ENCODE data around the gene NDUFB5.
A peak's percentile ranks its signal among the peaks of the same experiment; 100 is the strongest.

NDUFB5 gene

DNA sequence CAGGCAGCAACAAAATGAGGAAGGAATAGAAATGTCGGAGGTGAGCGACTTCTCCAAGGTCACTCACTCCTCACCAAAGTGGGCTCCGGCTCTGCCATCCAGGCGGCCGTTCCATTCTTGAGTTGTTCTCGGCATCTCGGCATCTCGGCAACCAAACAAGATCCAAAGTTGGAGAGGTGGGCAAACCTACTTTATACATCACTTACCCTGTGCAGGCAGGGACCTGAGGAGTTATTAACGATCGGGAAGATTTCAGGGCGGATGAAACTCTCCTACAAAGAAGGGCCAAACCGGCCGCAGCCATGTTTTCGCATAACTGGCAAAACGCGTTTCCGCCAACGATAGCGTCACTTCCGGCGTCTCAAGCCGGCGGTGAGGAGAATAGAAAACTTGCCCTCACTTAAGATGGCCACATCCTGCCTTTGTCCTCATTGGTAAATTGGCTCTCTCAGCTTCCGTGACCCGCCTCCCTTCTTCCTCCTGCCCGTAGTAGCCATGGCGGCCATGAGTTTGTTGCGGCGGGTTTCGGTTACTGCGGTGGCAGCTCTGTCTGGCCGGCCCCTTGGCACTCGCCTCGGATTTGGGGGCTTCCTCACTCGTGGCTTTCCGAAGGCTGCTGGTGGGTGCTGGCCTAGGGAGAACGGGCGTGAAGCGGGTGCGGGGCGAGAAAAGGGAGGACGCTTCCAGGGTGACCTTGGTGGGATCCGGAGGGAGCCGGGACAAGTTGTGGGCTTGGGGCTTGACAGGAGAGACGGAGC, at the start of gene NDUFB5, which contains the start of gene MRPL47:
Gene NDUFB5, plus strand, starts transcription at position 474 of the 758 bp plus-strand sequence. Its CDS starts 22 bp downstream, at position 496.
Gene MRPL47, minus strand, starts transcription at position 318 of the 758 bp plus-strand sequence. Its CDS starts 14 bp downstream, at position 304.
- DNase-seq (ENCODE audit: low spot score), result peak; percentile 61

DNA sequence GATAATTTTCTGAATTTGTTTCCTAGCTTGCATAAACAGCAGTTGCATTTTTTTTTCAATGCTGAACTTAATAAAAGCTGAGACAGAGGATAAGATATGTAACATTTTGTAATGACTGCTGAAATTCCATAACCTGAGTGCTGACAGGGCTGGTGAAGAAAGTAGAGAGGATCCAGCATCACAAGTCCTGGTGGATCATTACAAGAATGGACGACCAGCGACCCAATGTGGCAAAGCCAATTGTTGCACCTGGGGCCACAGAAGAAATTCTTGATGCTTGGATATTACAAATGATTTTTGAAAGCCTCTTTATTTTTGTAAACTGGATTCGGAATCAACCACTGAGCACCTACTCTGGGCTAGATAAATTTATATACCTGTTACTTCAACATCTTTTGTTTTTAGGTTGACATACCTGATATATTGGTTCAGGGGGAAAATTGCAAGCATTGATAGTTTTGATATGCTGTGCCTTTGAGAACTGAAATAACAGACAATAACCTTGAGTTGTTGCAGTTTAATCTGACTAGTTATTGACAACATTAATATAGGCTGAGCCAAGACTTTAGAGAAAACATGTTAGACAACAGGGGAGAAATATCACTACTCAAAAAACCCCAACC, 45.7 kb upstream of the NDUFB5 start:
- peak; percentile 52 for DNase-seq (ENCODE audit: low spot score)

DNA sequence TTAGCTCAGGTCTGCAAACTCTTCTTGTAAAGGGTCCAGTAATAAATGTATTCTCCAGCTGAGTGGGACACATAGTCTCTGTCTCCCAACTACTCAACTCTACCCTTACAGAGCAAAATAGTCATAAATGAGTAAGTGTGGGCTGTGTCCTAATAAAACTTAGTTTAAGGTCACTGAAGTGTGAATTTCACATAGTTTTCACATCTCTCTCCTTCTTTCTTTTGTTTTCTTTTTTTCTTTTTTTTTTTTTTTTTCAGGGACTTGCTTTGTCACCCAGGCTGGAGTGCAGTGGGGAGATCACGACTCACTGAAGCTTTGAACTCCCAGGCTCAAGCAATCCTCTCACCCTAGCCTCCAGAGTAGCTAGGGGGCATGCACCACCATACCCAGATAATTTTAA, 43.8 kb upstream of the NDUFB5 start:
- no peak for DNase-seq (ENCODE audit: low spot score)

DNA sequence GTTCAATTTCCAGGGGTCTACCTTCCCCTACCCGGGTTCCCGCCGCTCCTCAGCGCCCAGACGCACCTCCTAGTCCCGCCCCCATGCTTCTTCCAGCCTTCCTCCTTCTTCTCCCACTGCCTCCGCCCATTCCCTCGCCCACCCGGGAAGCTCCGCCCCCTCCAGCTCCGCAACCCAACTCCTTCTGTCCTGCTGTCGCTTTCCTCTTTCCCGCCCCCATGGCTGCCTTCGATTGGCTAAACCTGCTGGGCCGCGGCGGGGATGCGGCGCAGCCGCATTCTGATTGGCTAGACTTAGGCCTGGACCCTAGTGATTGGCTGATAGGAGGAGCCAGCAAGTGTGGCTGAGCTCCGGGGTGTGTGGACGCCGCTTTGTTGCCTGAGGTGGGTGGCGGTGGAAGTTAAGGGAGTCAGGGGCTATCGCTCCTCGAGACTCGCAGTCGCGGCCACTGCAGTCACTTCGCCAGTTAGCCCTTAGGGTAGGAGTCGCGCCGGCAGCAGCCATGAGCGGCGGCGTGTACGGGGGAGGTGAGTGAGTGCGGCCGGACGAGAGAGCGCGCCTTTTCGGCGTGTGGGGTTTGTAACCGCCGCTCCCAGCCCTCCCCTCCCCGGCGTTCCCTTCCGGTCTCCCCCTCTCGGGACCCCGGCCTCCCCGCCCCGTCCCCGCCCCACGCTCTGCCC, 41.9 kb upstream of the NDUFB5 start, which contains the start of gene ACTL6A:
Gene ACTL6A, plus strand, starts transcription at position 336 of the 680 bp plus-strand sequence. Its CDS starts 167 bp downstream, at position 503.
- DNase-seq (ENCODE audit: low spot score), result peak; percentile 96

DNA sequence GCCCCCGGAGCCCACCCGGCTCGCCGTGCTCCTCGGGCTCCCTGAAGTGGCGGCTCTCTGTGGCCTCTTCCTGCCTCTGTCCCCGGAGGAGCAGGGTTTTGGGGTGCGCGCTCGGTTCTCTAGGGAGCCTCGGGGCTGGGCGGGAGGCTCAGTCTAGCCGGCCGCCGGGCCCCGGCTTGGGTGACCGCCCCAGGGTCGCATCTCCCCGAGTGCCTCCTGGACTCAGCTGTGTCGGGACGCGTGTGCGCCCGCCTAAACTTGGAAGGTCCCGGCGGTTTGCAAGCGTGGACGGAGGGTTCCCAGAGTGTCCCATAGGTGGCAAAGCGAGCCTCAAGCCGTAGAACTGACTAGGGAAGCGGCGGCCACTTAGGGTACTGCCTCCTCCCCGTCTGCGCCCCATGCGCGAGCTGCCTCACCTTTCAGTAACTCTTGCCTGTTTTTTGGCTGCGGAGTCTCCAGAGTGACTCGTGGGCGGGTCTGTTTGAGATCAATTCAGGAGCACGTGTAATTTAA, 41.3 kb upstream of the NDUFB5 start:
- peak; percentile 43 for DNase-seq (ENCODE audit: low spot score)

DNA sequence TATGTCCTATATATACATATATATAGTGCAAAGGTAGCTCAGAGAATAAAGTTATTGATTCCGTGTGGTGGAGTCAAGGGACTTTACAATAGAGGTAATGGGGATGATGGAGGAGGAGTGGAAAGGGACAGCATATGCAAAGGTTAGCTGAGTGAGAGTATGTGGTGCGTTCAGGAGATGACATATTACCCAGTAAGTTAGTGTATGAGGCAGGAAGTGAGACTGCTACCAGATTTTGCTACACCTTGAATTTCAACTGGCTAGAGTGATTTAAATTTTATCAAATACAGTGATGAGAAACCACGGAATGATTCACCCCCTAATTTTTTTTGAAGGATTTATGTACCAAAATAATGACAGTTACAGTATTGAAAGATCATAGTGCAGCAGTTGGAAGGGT, 39.1 kb upstream of the NDUFB5 start:
- DNase-seq (ENCODE audit: low spot score), result no peak

DNA sequence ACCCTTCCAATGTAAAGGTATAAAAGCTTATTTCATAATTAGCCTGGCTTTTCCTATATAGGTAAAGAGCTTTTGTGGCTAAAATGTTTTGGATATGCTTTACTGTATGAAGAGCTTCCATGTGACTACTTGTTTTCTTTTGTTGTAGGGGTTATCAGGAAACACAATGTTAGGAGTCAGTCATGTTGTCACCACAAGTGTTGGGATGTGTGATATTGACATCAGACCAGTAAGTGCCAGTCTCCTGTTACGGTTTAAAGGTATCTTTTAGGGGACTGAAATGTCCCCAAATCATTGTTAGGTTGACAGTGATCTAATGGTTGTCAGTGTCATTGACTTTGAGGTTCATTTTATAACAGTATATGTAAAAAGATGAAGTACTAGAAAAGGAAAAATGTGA, 23.6 kb upstream of the NDUFB5 start:
- no peak for DNase-seq (ENCODE audit: low spot score)

DNA sequence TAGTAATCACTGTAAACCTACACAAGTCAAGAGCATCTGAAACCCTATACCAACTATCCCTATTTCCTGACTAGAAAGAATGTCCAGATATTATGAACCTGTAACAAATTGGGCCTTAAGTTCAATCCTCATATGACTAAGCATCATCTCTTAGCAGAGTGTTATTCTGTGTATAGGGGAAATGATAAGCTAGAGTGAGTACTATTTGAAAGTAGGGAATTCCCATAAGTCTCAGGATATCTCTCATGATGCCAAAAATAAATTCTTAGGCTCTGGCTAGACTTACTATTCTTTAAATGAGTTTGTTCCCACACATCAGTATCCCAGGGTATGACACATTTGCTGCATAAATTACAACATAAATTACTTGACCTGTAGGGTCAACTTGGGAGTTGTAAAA, 15.5 kb upstream of the NDUFB5 start:
- no peak for DNase-seq (ENCODE audit: low spot score)

DNA sequence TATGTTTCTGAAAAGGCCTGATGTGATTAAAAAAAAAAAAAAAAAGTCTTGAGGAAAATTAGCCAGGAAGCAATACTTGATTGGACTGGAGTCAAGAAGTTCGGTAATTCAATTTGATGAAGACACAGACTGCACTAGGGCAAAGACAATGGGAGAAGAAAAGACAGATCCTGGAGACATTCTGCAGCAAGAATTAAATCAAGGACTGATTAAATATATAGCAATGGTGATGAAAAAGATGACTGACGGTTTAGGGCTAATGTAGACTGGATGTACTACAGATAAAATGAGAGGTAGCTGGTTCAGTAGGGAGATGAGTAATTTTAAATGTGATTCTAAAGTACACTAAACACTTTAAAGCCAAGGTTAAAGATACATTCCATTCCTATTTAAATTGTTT, 13.9 kb upstream of the NDUFB5 start:
- no peak for DNase-seq (ENCODE audit: low spot score)

DNA sequence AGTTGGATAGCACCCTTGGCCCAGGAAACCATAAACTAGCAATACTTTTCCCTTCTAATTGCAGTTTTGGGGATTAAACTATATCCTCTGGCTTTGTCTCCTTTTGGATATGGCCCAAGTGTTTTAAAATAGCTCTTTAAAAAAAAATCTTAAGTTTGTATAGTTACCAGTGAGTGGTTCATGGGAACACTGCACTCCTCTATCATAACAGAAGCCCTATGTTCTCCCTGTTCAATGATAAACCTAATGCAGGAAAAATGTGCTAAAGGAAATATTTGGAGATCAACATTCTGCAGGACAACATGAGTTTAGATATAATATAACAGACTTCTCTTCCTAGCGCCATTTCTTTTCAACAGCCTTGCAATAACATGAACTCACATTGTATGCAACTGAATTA, 13.3 kb upstream of the NDUFB5 start:
- DNase-seq (ENCODE audit: low spot score), result no peak

DNA sequence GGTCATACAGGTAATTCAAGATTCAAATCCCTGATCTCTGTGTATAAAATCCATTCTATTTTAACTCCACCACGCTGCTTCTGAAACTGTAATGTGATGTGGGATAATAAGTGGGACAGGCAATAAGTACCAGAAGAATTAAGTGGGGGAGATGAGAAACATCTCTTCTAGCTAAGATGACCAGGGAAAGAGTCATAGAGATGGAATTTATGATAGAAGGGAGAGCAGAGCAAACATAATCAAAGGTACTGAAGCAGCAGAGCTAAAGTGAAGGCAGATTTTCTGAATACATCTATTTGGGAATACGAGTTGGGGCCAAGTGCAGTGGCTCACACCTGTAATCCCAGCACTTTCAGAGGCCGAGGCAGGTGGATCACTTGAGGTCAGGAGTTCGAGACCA, 5.1 kb upstream of the NDUFB5 start:
- DNase-seq (ENCODE audit: low spot score), result no peak

DNA sequence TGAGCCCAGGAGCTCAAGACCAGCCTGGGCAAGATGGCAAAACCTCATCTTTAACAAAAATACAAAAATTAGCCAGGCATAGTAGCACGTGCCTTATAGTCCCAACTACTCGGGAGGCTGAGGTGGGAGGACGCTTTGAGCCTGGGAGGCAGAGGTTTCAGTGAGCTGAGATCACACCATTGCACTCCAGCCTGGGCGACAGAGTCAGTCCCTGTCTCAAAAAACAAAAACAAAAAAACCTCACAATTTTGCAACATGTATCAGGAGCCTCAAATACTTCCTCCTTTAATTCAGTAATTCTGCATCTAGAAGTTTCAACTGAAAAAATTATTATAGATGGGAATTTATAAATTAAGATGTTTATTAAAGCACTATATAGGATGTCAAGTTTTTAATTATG, 1.3 kb upstream of the NDUFB5 start:
- no peak for DNase-seq (ENCODE audit: low spot score)

DNA sequence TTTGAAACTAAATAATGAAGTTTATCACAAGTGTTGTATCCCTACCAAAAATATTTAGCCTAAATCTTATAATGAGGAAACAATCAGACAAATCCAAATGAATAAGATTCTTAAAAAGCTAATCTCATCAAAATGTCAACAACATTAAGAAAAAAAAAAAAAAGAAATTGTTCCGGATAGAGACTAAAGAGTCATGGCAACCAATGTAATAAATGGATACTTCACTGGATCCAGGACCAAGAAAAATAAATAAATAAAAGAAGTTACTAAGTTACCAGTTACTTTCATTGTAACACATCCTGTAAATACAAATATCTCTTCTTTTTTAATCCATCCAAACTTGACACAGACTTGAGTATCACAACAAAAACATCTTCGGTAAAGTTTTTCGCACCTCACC, 763 bp upstream of the NDUFB5 start:
- no peak for DNase-seq (ENCODE audit: low spot score)

DNA sequence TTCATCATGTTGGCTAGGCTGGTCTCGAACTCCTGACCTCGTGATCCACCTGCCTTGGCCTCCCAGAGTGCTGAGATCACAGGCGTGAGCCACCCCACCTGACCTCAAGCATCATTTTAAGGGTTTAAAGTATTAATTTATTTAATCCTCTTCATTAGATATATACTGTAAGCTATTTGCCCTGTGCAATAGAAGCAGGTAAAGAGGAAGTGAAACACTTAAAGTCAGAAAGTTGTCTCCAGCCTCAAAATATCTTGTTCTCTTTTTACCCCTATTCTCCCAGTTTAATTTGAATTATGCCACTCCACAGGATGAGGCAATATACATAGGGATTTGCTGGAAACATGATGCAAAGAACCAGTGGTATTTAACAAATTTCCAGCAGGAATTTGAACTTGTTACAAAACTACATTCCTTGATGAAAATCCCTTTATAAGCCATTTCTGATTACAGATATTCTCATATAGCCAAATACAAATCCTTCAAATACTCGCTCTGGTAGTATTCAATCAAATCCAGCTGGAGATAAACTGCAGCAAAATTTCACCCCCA, 2.0 kb downstream of the NDUFB5 start:
- no peak for DNase-seq (ENCODE audit: low spot score)

DNA sequence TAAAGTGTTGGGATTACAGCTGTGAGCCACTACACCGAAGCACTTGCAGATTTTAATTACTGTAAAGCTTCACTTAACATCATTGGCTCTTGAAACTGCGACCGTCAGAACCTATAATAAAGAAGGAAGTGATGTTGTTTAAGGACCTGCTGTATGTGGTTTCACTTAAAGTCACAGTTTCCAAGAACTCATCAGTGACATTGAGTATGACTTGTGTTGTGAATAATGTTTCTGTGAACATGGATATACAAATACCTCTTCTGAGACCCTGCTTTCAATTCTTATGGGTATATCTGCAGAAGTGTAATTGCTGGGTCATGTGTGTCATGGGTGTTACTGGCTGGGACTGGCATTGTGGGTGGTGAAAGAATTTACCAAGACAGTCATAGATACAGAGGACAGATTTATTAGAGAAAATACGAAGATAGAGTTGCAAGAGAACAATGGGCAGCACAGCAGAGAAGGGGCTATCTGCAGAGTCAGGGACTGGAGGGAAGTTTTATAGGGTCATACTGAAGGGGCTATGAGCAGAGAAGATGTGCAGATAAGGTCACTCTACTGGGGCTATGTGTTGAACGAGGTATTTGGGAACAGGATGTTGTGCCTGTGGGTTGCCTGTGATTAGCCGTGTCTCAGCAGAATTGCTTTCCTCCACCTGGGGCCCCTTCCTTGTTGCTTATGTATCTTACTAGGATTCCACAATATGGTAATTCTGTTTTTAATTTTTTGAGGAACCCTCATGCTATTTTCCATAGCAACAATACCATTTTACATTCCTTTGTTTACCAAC, 4.5 kb downstream of the NDUFB5 start:
- DNase-seq (ENCODE audit: low spot score), result no peak

DNA sequence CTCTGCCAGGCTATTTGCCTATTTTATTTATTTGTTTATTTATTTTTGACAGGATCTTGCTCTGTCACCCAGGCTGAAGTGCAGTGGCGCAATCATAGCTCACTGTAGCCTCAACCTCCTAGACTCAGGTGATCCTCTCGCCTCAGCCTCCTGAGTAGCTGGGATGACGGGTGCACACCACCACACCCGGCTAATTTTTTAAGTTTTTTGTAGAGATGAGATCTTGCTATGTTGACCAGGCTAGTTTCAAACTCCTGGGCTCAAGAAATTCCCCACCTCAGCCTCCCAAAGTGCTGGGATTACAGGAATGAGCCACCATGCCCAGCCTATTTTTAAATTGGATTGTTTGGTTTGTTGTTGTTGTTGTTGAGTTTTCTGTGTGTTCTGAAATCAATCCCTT, 5.5 kb downstream of the NDUFB5 start:
- DNase-seq (ENCODE audit: low spot score), result no peak

DNA sequence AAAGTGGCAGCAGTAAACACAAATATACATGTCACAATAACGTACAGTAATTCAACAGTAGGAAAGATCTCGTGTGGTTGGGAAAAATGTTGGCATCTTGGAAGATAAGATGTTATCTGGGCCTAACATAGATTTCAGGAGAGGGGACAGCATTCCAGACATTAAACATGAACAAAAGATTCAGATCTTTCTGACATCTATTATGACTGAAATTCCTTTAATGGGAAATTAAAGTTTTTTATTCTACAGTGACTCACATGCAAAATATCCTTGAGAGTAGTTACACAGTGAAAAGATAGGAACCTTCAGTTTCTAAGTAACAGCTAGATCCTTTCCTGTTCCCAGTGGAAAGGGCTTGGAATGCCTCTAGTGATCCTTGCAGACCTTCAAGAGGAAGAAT, 9.2 kb downstream of the NDUFB5 start:
- no peak for DNase-seq (ENCODE audit: low spot score)

DNA sequence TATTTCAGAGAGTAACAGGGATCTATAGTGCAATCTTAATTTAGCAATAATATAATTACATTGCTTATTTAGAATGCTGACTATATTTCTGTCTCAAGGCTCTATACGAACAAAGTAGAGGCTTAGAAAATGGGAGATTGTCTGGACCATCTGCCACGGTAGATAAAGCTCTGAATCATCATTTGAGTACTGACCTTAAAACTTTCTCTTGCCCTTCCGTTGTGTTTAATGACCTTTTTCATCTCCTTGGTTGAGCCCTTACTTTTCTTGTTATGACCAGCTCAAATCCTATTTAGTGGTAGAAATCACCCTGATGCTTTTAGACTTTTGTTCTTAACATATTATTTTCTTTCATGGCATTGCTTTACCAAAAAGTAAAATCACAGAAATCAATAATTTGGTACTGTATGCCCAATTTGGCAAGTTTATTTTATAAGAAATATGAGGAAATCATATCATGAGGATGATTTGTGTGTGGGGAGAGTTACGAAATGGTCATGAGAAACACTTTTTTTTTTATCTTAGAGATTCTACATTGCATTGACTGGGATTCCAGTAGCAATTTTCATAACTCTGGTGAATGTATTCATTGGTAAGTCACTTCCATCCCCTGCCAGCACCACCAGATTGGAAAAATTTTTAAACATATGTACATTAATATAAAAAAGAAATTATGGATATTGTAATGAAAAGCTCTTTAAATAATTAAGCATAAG, 11.0 kb downstream of the NDUFB5 start:
- no peak for DNase-seq (ENCODE audit: low spot score)

DNA sequence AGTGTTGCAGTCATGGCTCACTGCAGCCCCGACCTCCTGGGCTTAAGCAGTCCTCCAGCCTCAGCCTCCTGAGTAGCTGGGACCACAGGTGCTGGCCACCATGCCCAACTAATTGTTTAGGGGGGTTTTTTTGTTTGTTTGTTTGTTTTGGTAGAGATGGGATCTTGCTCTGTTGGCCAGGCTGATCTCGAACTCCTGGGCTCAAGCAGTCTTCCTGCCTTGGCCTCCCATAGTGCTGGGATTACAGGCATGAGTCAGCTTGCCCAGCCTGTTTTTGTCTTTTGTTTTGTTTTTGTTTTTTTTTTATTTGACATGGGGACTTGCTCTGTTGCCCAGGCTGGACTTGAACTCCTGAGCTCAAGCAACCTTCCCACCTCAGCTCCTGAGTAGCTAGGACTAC, 17.4 kb downstream of the NDUFB5 start:
- DNase-seq (ENCODE audit: low spot score), result no peak

DNA sequence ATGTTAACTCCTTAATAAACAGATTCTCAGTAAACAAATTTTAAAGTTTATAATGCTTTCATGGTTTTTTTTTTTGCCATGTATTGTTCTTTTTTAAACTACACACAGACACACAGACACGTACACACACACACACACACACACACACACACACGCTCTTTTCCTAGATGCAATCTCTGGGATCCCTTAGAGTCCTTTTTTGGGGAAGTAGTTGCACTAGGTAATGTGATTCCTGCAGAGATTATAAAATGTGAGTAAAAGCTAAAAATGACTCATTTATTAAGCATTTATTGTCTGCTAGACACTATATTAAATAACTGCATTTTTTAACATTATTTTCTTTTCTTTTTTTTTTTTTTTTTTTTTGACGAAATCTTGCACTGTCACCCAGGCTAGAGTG, 19.9 kb downstream of the NDUFB5 start:
- no peak for DNase-seq (ENCODE audit: low spot score)
